Ramos (cell line): ENCODE data around the gene HACD1.
"Not testable (repeated sequence)": the region's sequence is repeated elsewhere in the genome, so short reads cannot be mapped to it uniquely, and the experiment has no call there.

Experiments
- in situ Hi-C: fragments of 300-500 bp; cut with MboI; formaldehyde crosslinking; loops from one replicate; pipeline ENCODE4 v1.14.3; 2022; ENCODE audit warnings: low sequenced_read_pairs; ENCODE audit not compliant: unreplicated experiment

The HACD1 gene

GRCh38 chr10:17643755-17644484 is 26.7 kb upstream of the HACD1 start, which contains the start of gene STAM:
TSS of gene STAM (plus strand) at chr10:17644151. CDS start at chr10:17644340, 189 bp downstream.
- in situ Hi-C loops = no loop called here

- in situ Hi-C loops = no loop called here
Observed at GRCh38 chr10:17643339-17643754, 26.2 kb upstream of the HACD1 start.

- in situ Hi-C loops = no loop called here
Observed at GRCh38 chr10:17640331-17640816, 23.2 kb upstream of the HACD1 start.

GRCh38 chr10:17637869-17638268 is 20.7 kb upstream of the HACD1 start:
- in situ Hi-C loops = no loop called here

GRCh38 chr10:17633353-17633752 is 16.2 kb upstream of the HACD1 start:
- in situ Hi-C loops = no loop called here

- in situ Hi-C loops = not testable (repeated sequence)
Observed at GRCh38 chr10:17632590-17632989, 15.4 kb upstream of the HACD1 start.

GRCh38 chr10:17626656-17627055 is 9.5 kb upstream of the HACD1 start:
- in situ Hi-C loops = no loop called here

GRCh38 chr10:17624996-17625395 is 7.8 kb upstream of the HACD1 start:
- in situ Hi-C loops = loop anchor here (25.0 kb wide), 2 partner anchors 487 to 612 kb away; no protein-coding TSS in a partner anchor

- in situ Hi-C loops = loop anchor here (25.0 kb wide), 2 partner anchors 490 to 615 kb away; no protein-coding TSS in a partner anchor
Observed at GRCh38 chr10:17622061-17622460, 4.9 kb upstream of the HACD1 start.

GRCh38 chr10:17616403-17617030 is 657 bp downstream of the HACD1 start:
- in situ Hi-C loops = loop anchor here (25.0 kb wide), 2 partner anchors 496 to 621 kb away; no protein-coding TSS in a partner anchor

- in situ Hi-C loops = loop anchor here (10.0 to 25.0 kb wide), 3 partner anchors 135 to 628 kb away; no protein-coding TSS in a partner anchor
Observed at GRCh38 chr10:17609523-17610079, 7.6 kb downstream of the HACD1 start.

GRCh38 chr10:17607603-17608332 is 9.4 kb downstream of the HACD1 start:
- in situ Hi-C loops = loop anchor here (10.0 to 25.0 kb wide), 3 partner anchors 137 to 630 kb away; no protein-coding TSS in a partner anchor

GRCh38 chr10:17607060-17607459 is 10.1 kb downstream of the HACD1 start:
- in situ Hi-C loops = loop anchor here (10.0 to 25.0 kb wide), 3 partner anchors 138 to 630 kb away; no protein-coding TSS in a partner anchor

- in situ Hi-C loops = loop anchor here (10.0 to 25.0 kb wide), 3 partner anchors 138 to 631 kb away; no protein-coding TSS in a partner anchor
Observed at GRCh38 chr10:17606547-17607040, 10.6 kb downstream of the HACD1 start.

GRCh38 chr10:17605936-17606335 is 11.2 kb downstream of the HACD1 start:
- in situ Hi-C loops = loop anchor here (10.0 to 25.0 kb wide), 3 partner anchors 139 to 631 kb away; no protein-coding TSS in a partner anchor

- in situ Hi-C loops = no loop called here
Observed at GRCh38 chr10:17599089-17599488, 18.1 kb downstream of the HACD1 start.

- in situ Hi-C loops = no loop called here
Observed at GRCh38 chr10:17597386-17597785, 19.8 kb downstream of the HACD1 start.

- in situ Hi-C loops = no loop called here
Observed at GRCh38 chr10:17590969-17591645, 26.1 kb downstream of the HACD1 start.

- in situ Hi-C loops = not testable (repeated sequence)
Observed at GRCh38 chr10:17589316-17589715, 27.9 kb downstream of the HACD1 start.
